HUES64 (cell line): Measurements from ENCODE around the gene NMD3.
"Not testable (repeated sequence)": the region's sequence is repeated elsewhere in the genome, so short reads cannot be mapped to it uniquely, and the experiment has no call there.

Source experiments
- H3K27ac ChIP-seq: 2 replicates; pipeline ENCODE4 v1.7.0; 2013; ENCODE audit warnings: low read depth, low read length, inconsistent platforms
- H3K27me3 ChIP-seq: 2 replicates; pipeline ENCODE4 v1.6.1; 2013; ENCODE audit warnings: mild to moderate bottlenecking, low read length; ENCODE audit not compliant: insufficient read depth
- H3K36me3 ChIP-seq: 2 replicates; pipeline ENCODE4 v1.6.1; 2013; ENCODE audit warnings: mild to moderate bottlenecking, low read length; ENCODE audit not compliant: insufficient read depth
- H3K4me1 ChIP-seq: 2 replicates; pipeline ENCODE4 v1.6.1; 2013; ENCODE audit warnings: mild to moderate bottlenecking, low read length, moderate library complexity; ENCODE audit not compliant: insufficient read depth
- H3K4me3 ChIP-seq: 2 replicates; pipeline ENCODE4 v1.5.1; 2013; ENCODE audit warnings: mild to moderate bottlenecking, low read length, moderate library complexity
- H3K9ac ChIP-seq: 2 replicates; pipeline ENCODE4 v1.6.1; 2013; ENCODE audit warnings: mild to moderate bottlenecking, low read depth, low read length
- H3K9me3 ChIP-seq: 2 replicates; pipeline ENCODE4 v1.6.1; 2013; ENCODE audit warnings: low read depth, low read length; ENCODE audit not compliant: insufficient read depth
- WGBS: fragments of 150-250, 120-280 bp; methylation state at CpG from one replicate; pipeline ENCODE4 v1.1.7; 2013; ENCODE audit warnings: missing lambda C conversion rate; 5-methylcytosine and 5-hydroxymethylcytosine counted together

The NMD3 gene

DNA sequence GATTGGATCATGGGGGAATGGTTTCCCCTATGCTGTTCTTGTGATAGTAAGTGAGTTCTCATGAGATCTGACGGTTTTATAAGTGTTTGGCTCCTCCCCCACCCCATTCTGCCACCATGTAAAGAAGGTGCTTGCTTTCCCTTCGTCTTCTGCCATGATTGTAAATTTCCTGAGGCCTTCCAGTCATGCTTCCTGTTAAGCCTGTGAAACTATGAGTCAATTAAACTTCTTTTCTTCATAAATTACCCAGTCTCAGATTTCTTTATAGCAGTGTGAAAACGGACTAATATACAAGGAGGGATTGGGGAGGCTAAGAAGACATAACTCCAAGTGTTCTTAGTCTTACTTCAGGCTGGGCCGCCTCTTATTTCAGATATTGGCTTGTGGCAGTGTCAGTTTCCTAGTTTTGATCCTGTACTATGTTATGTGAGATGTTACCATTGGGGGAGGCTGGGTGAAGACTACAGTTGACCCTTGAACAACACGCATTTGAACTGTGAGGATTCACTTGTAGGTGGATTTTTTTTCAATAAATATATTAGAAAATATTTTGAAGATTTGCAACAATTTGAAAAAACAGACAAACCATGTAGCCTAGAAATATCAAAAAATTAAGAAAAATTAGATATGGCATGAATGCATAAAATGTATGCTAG is 44.9 kb downstream of the NMD3 start:
- no peak overlapping the region for H3K9ac ChIP-seq
- WGBS: 92% methylated on average over 4 of the region's 5 CpGs
- H3K4me3 ChIP-seq: no peak overlapping the region
- no peaks in the 10 kb centered on the region for H3K4me1 ChIP-seq
- H3K9me3 ChIP-seq: no peaks in the 10 kb centered on the region
- H3K36me3 ChIP-seq: peaks cover 10% of the 10 kb centered on the region
- no peaks in the 10 kb centered on the region for H3K27me3 ChIP-seq
- no peak overlapping the region for H3K27ac ChIP-seq

DNA sequence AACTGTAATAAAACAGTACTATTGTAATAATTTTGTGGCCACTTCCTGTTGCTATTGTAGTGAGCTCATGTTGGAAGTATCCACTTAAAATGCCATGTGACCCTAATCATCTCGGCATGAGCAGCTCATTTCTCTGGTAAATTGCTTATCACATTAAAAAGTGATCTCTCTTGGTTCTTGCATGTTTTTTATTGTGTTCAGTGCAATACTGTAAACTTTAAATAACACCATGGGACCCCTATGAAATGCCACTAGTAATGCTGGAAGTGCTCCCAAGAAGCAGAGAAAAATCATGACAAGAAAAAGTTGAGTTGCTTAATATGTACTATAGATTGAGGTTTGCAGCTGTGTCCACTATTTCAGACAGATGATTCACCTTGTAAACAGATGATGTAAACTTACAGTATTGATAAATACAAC is 45.6 kb downstream of the NMD3 start:
- Histone ChIP-seq H3K4me3 (no peak overlapping the region), H3K27ac (no peak overlapping the region), H3K4me1 (no peaks in the 10 kb centered on the region), H3K27me3 (no peaks in the 10 kb centered on the region), H3K36me3 (peaks cover 13% of the 10 kb centered on the region), H3K9ac (no peak overlapping the region), H3K9me3 (no peaks in the 10 kb centered on the region)
- WGBS: 89% methylated on average over 1 of the region's 1 CpG

DNA sequence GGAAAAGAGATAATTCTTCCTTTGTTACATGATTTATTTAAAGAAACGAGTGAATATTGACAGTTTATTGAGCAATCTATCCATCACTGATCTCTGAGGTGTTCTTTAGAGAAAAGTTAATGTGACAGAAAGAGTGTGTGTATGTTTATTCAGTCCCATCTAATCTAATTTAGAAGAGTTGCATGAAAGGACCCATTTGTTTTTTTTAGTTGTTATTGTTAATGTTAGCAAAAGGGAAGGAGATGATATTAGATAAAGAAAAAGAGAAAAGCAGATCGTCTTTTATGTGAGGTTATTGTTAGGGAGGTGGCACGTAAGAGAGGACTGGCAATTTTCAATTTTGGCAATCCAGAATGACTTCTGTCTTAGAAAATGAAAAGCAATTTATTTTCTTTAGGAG is 46.5 kb downstream of the NMD3 start:
- 93% methylated on average over 3 of the region's 3 CpGs for WGBS
- no peak overlapping the region for H3K9ac ChIP-seq
- H3K27me3 ChIP-seq: no peaks in the 10 kb centered on the region
- no peak overlapping the region for H3K4me3 ChIP-seq
- H3K4me1 ChIP-seq: no peaks in the 10 kb centered on the region
- peaks cover 13% of the 10 kb centered on the region for H3K36me3 ChIP-seq
- H3K27ac ChIP-seq: no peak overlapping the region
- no peaks in the 10 kb centered on the region for H3K9me3 ChIP-seq

DNA sequence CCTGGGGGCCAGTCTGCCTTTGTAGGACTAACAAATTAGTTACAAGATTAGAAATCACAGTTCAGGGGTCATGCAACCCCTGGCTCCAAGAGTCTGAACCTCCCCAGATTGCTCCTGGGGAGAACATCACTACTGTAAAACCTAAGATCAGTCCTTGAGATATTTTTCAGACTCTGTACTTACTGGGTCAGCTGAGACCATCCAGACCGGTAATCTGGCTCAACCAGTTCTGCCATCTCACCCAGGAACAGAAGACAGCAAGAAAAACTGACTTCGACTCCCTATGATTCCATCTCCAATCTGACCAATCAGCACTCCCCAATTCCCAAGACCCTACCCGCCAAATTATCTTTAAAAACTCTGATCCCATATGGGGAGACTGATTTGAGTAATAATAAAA is 47.5 kb downstream of the NMD3 start:
- Histone ChIP-seq H3K27ac (no peak overlapping the region), H3K36me3 (peaks cover 11% of the 10 kb centered on the region), H3K9ac (no peak overlapping the region), H3K4me1 (no peaks in the 10 kb centered on the region), H3K4me3 (no peak overlapping the region), H3K27me3 (no peaks in the 10 kb centered on the region), H3K9me3 (no peaks in the 10 kb centered on the region)
- 98% methylated on average over 2 of the region's 3 CpGs for WGBS

DNA sequence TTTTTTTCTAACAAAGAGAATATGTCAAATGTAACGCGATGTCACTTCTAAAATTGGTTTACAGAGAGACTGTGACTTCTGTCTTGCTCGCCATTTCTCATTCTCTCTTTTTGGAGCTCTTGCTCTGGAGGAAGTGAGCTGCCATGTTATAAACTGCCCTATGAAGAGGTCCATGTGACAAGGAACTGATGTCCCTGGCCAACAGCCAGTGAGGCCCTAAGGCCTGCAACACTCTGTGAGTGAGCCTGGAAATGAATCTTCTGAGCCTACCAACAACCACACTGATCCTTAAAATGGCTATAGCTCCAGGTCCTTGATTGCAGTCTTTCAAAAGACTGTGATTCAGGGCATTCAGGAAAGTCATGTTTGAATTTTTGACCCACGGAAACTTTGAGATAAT is 49.9 kb downstream of the NMD3 start:
- H3K4me3 ChIP-seq: no peak overlapping the region
- no peaks in the 10 kb centered on the region for H3K27me3 ChIP-seq
- H3K9me3 ChIP-seq: no peaks in the 10 kb centered on the region
- 98% methylated on average over 4 of the region's 4 CpGs for WGBS
- H3K9ac ChIP-seq: no peak overlapping the region
- no peaks in the 10 kb centered on the region for H3K4me1 ChIP-seq
- no peak overlapping the region for H3K27ac ChIP-seq
- H3K36me3 ChIP-seq: 0 out of 2 replicates have a peak, but pooled peaks cover 3% of the 10 kb centered on the region

DNA sequence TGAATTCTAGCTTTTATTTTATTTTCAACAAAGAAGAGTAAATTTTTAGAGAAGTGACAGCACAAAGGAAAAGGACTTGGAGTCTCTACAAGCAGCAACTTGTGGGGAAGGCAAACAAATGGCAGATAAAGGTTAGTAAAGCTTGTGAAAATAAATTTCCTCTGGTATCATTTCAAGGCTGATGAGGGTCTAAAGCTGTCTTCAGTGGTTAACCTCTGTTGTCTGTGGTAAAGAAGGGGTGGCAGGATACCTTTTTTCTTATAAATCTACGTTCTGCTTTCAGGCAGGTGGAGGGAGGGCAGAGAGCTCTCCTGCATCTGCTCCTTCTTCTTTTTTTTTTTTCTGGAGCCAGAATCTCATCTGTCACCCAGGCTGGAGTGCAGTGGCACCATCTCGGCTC is 50.5 kb downstream of the NMD3 start:
- Histone ChIP-seq H3K9me3 (no peaks in the 10 kb centered on the region), H3K9ac (no peak overlapping the region), H3K36me3 (0 out of 2 replicates have a peak, but pooled peaks cover 3% of the 10 kb centered on the region), H3K27ac (no peak overlapping the region), H3K4me3 (no peak overlapping the region), H3K27me3 (no peaks in the 10 kb centered on the region), H3K4me1 (no peaks in the 10 kb centered on the region)
- WGBS: 94% methylated on average over 2 of the region's 2 CpGs

DNA sequence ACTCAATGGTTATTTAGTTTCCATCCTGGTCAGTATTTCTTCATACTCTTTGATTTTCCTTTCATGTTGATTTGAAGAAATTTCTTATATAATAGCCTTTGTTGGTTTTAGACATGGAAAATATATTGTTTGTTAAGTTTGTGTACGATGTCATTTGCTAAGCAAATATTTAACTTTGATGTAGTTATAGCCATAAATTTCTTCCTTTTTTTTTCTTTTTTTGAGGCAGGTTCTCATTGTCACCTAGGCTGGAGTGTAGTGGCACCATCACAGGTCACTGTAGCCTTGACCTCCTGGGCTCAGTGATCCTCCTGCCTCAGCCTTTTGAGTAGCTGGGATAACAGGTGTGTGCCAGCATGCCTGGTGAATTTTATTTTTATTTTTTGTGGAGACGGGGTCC is 51.4 kb downstream of the NMD3 start:
- no peak overlapping the region for H3K9ac ChIP-seq
- peaks cover 3% of the 10 kb centered on the region for H3K9me3 ChIP-seq
- WGBS: 88% methylated on average over 1 of the region's 2 CpGs
- H3K27me3 ChIP-seq: no peaks in the 10 kb centered on the region
- no peak overlapping the region for H3K4me3 ChIP-seq
- no peak overlapping the region for H3K27ac ChIP-seq
- no peaks in the 10 kb centered on the region for H3K4me1 ChIP-seq
- H3K36me3 ChIP-seq: 0 out of 2 replicates have a peak, but pooled peaks cover 3% of the 10 kb centered on the region

DNA sequence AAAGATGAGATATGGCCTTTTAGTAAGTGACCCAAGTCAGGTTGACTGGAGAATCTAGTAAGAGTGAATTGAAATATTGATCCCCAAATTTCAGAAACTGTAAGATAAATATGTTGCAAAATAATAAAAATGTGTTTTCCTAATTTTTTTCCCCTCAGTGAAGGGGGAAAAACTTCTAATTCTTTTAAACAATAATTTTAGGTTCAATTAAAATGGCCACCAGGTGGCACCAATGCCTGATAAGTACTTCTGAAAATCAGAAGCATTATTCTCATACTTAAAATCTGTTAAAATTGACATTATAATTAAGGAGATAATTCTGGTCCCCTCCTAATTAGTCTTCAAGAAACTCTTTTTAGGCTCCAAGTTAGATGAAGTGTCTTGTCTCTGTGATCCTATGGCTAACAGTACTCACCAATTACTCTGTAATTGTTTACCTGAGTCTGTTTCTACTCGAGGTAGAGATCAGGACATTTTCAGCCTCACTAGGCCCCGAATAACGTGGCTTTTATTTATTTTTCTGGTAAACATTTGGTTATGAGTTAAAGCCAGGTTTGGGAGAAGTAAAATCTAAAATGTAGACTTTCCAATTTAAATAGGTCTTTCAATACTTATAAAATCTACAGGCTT is 52.6 kb downstream of the NMD3 start:
- Histone ChIP-seq H3K27me3 (no peaks in the 10 kb centered on the region), H3K9ac (no peak overlapping the region), H3K36me3 (0 out of 2 replicates have a peak, but pooled peaks cover 3% of the 10 kb centered on the region), H3K9me3 (peaks cover 13% of the 10 kb centered on the region), H3K27ac (no peak overlapping the region), H3K4me3 (no peak overlapping the region), H3K4me1 (no peaks in the 10 kb centered on the region)
- 86% methylated on average over 3 of the region's 3 CpGs for WGBS

DNA sequence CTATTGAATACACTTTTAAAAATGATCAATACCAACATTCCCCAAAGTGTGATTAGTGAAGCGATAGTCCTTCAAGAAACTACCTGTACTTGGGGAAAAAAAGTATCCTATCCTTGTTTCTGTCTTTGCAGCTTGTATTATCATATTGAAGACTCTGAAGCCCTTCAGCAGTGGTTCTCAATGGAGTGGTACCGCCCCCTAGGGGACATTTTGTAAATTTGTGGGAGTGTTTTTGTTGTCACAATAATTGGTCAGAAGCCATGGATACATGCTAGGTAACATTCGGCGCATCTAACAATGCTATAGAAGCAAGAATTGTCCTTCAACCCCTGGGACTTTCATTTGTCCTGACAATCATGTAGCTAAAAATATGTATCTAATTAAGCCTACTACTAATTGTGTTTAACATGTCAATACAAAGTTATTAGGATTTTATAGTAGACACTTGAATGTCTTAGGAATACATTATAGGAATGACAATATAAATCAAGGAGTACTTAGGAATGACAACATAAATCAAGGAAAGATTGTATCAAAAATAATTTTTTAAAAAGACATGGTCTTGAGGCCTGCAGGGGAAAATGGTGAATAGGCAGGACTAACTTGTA is 53.7 kb downstream of the NMD3 start:
- Histone ChIP-seq H3K27me3 (no peaks in the 10 kb centered on the region), H3K4me3 (no peak overlapping the region), H3K4me1 (no peaks in the 10 kb centered on the region), H3K9me3 (peaks cover 21% of the 10 kb centered on the region), H3K27ac (no peak overlapping the region), H3K36me3 (0 out of 2 replicates have a peak, but pooled peaks cover 3% of the 10 kb centered on the region), H3K9ac (no peak overlapping the region)
- 68% methylated on average over 3 of the region's 4 CpGs for WGBS

DNA sequence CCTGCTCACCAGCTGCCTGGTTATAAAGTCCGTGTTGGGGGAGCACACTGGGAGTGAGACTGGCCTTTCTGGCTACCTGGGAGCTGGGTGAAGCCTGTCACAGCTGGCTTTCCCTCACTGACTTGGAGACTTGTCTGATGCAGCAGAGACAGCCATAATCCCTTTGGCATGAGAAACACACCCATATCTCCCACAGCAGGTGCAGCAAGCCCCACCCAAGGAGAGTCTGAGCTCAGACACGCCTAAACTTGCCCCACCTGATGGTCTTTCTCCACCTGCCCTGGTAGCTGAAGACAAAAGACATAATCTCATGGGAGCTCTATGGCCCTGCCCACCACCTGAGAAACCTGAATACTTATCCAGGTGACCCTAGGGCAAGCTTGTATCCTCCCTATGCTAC is 54.8 kb downstream of the NMD3 start:
- Histone ChIP-seq H3K27ac (no peak overlapping the region), H3K4me3 (no peak overlapping the region), H3K36me3 (0 out of 2 replicates have a peak, but pooled peaks cover 3% of the 10 kb centered on the region), H3K9ac (no peak overlapping the region), H3K4me1 (no peaks in the 10 kb centered on the region), H3K27me3 (no peaks in the 10 kb centered on the region), H3K9me3 (peaks cover 23% of the 10 kb centered on the region)
- 93% methylated on average over 2 of the region's 2 CpGs for WGBS

DNA sequence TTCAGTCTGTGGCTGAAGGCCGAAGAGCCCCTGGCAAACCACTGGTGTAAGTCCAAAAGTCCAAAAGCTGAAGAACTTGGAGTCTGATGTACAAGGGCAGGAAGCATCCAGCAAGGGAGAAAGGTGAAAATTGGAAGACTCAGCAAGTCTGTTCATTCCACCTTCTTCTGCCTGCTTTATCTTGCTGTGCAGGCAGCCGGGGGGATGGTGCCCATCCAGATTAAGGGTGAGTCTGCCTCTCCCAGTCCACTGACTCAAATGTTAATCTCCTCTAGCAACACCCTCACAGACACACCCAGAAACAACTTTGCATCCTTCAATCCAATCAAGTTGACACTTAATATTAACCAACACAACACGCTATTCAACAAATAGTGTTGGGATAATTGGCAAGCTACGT is 61.3 kb downstream of the NMD3 start:
- not testable (repeated sequence) for H3K4me3 ChIP-seq, H3K27ac ChIP-seq, H3K27me3 ChIP-seq, H3K36me3 ChIP-seq, H3K9ac ChIP-seq, H3K4me1 ChIP-seq
- H3K9me3 ChIP-seq: peaks cover 21% of the 10 kb centered on the region
- WGBS: 97% methylated on average over 4 of the region's 4 CpGs
